Measurements from ENCODE around the gene ZNF75A.
"Not testable (repeated sequence)": the region's sequence is repeated elsewhere in the genome, so short reads cannot be mapped to it uniquely, and the experiment has no call there.

Gene ZNF75A

GRCh38 chr16:3305109-3306068, at the start of gene ZNF75A, which contains the start of gene TIGD7:
Gene ZNF75A, plus strand, starts transcription at chr16:3305497. Its CDS starts 2,932 bp downstream, at chr16:3308429.
Gene TIGD7, minus strand, starts transcription at chr16:3305430. Its CDS starts 4,816 bp downstream, at chr16:3300614.
- no peak for FAIRE-seq

DNA sequence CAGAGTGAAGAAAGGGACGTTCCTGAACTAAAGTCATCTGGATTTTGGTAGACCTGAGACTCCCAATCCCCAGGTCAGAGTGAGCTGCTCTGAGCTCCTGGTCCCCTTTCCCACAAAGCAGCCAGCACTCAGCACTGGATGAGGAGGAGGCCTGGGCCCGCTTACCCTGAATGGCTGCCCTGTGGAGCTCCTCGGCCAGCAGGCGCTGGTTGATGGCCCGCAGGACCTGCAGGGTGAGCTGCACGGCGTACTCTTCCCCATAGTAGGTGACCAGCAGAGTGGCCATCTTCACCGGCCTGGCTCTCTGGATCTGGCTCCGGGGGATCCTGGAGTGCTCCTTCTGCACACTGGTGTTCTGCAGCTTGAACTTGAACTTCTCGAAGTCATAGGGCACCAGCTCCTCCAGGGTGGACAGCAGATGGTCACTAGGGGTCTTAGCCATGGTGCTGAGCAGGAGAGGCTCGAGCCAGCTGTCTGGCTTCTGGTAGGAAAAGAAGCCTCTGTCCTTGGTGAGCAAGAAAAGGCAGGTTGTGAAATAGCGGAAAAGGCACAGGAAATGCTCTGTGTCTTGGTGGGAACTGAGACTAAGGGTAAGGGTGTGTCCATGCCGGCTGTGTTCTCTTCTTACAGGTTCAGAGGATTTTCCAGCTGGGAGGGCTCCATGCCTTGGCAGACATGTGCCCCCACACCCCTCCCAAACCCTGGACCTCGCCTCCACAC, 49.0 kb upstream of the ZNF75A start, which contains the start of gene MEFV:
Gene MEFV (minus strand): TSS at position 488 of the 720 bp plus-strand sequence. CDS start 46 bp downstream, at position 442.
- no peak for FAIRE-seq

DNA sequence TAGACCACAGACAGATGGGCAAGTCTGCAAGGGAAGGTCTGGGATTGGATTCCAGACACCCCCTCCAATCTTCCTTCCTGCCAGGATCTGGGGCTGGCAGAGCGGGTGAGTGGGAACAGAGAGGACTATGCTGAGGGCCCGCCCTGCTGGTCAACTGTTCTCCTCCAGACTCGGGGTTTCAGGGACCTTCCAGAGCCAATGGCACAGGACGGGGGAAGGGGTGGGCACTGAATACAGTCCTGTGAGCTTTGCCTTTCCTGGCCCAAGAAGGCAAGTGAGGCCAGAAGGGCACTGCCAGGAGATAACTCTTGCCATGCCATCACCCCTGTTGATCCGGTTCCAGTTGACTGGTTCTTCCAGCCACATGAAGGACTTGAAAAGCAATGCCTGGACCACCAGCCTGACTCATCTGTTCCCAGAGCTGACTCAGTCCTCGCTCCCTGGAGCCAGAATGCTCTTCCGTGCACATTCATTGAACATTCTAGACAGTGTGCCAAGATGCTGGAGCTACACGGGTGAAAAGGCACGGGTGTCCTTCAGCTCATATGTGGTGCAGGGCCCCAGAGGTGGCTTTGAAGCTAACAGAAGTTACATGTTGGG, 48.3 kb upstream of the ZNF75A start:
- no peak for FAIRE-seq

DNA sequence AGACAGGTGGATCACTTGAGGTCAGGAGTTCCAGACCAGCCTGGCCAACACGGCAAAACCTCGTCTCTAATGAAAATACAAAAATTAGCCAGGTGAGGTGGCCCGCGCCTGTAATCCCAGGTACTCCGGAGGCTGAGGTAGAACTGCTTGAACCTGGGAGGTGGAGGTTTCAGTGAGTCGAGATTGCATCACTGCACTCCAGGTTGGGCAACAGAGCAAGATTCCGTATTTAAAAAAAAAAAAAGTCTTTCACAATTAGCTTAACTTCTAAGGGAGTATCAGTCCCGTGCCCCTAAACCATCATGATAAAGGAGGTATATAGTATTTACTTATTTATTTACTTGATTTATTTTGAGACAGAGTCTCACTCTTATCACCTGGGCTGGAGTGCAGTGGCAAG, 45.5 kb upstream of the ZNF75A start:
- no peak for FAIRE-seq

DNA sequence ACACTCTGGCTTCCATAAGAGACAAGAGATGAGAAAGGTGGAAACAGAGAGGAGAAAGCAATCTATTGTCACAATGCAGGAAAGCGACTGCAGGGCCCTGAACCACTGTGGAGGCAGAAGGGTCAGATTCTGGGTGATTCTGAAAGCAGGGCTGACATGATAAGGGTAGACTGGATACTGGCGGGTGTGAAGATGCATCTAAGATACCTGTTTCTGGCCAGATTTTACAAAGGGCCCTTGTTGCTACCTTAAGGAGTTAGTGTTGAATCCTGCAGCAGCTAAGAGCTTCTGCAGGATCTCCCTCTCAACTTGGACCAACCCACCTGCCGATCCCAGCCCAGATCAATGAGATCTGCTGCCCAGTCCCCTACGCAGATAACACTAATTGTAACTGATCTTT, 42.8 kb upstream of the ZNF75A start:
- no peak for FAIRE-seq

DNA sequence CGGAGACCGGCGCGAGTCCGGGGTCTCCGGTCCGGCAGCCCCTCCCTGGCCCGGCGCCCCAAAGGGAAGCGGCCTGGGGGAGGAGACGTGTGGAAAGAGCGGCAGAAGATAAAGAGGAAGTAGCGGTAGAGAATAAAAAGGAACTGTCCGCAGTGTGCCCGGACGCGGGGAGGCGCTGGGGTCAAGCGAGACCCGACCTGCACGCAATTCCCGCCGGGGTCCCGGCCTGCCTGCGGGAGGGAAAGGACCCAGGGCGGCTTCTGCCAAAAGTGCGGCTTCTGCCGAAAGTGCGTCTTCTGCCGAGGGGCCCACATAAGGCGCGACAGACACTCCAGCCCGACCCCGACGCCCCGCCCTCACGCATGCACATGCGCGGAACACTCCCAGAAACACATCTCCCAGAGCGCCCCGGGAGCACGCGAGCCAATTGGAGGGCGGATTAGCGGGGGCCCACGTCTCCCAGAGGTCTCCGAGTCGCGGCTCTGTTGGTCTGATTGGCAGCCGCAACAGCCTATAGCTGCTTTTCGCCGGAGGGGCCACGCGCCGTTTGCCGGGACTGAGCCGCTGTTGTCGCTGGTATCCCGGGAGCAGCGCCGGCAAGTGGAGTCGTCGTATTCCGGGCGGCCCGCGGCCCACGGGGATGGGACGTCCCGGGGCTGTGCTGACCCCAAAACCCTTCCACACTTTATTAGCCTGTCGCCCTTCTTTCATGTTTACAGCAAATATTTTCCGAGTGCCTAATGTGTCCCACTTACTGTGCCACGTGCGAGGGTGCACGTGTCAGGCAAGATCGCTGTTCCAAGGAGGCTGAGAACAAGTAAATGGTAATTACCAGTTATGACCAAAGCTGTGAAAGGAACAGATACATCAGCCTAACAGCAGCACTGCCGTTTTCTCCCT, 40.9 kb upstream of the ZNF75A start:
- FAIRE-seq = no peak

DNA sequence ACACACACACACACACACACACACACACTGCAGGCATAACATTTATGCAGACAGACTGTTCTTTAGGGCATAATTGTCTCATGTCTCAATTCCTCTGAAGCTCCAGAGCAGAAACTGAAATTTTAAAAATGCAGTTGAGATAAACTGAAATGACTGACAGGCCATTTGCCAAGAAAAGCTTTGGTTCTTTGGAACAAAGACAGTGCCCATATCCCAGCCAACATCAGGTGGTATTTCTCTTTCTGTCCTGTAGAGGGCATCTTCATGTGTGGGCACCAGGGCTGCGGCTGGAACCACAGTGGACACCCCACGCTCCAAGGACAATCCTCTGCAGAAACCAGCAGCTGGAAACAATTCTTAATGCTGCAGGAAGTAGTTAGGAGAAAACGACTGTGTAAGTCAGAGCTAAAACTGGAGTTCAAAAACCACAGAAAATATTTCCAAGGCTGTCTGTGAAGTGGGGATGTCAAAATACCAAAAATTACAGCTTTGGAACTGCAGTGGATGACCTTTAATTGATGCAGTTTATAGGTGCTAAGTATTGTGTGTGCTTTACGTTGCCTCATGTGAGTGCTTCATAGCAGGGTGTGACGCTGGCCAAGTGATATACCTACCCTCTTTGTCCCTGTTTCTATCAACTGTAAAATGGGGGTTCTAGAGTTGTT, 38.3 kb upstream of the ZNF75A start:
- no peak for FAIRE-seq

GRCh38 chr16:3268294-3268693, 37.0 kb upstream of the ZNF75A start:
- no peak for FAIRE-seq

- not testable (repeated sequence) for FAIRE-seq
These were observed 34.6 kb upstream of the ZNF75A start for GRCh38 chr16:3270718-3271117.

GRCh38 chr16:3271281-3271680, 34.0 kb upstream of the ZNF75A start:
- not testable (repeated sequence) for FAIRE-seq

- FAIRE-seq = no peak
These were observed 30.8 kb upstream of the ZNF75A start for GRCh38 chr16:3274490-3274889.

DNA sequence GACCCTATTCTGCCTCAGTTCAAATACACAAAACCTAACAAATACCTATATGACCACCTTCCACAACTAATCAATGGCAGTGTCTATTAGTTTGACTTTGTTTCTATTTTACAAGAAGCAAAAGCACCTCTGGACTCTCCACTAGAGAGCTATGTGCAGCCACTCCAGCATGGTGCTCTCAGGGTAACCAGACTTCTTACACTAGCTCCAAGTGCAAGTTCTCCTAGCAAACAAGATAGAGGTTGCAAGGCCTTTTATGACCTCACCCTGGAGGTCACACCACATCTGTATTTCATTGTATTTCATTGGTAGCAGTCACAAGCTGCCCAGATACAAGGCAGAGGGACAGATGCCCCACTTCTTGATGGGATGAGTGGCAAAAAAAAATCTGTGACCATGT, 30.4 kb upstream of the ZNF75A start:
- FAIRE-seq = no peak

- FAIRE-seq = no peak
These were observed 28.6 kb upstream of the ZNF75A start for GRCh38 chr16:3276679-3277078.

DNA sequence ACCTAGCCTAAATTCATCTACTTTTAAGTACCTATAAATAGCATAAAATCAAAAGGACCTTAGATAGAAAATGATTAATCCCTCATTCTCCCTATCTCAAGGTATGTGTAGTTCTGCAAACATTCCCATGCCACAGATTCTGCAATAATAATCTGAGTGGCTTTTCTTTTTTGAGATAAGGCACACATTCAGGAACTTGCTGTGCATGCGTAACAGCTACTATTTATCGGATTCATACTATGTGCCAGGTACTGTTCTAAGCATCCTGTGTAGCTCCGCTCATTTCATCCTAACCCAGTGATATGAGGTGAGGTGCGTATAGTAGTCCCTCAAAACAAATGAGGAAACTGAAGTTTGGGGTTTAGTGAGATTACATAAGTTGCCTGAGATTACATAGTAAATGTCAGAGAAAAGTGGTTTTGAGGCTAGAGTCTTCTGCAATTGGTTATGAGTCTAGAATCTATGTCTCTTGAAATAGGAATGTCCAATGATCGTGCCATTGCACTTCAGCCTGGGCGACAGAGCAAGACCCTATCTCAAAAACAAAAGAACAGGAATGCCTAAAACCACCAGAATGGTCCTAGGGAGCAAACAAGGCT, 24.0 kb upstream of the ZNF75A start:
- FAIRE-seq = no peak

GRCh38 chr16:3282103-3282729, 23.1 kb upstream of the ZNF75A start:
- FAIRE-seq = no peak

- peak; percentile 78 for FAIRE-seq
These were observed 22.4 kb upstream of the ZNF75A start, which contains the start of gene ZNF263 for GRCh38 chr16:3282730-3283542. Gene ZNF263, plus strand, starts transcription at chr16:3283491. Its CDS starts 328 bp downstream, at chr16:3283819.

DNA sequence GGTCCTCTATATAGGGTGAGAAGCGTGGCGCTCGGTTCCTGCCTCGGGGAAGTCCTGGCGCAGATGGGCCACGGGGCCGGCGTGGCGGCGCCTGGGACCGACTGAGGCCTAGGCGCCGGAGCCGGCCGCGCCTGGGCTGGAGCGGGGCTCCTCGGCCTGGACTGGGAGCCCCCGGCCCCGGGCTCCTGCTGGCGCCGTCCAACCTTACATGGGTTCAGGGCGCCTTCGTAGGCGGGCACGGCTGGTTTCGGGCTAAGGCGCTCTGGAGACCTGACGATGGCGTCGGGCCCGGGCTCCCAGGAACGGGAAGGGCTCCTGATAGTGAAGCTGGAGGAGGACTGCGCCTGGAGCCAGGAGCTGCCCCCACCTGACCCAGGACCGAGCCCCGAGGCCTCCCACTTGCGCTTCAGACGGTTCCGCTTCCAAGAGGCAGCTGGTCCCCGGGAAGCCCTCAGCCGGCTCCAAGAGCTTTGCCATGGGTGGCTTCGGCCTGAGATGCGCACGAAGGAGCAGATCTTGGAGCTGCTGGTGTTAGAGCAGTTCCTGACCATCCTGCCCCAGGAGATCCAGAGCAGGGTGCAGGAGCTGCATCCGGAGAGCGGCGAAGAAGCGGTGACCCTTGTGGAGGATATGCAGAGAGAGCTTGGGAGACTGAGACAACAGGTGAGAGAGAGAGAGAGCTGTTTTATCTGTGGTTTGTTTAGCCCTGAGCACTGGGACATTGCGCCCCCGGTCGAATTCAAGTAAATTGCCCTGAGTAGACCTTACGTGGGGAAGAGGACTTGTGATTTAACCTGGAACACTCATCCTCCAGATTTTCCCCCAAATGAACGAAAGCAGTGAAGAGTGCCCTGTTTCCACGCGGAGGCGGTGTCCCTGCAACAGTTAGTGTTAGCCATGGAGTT, 21.5 kb upstream of the ZNF75A start:
- FAIRE-seq = no peak

GRCh38 chr16:3285131-3285530, 20.2 kb upstream of the ZNF75A start:
- no peak for FAIRE-seq
